ENCODE measurements around the gene MAP7D1. TPM values are rescaled to one million over a fixed set of nuclear protein-coding genes. Genes with fewer than 3 reads are reported as not detected.

The MAP7D1 gene
- total and polyA plus RNA-seq, 2 of the 13 experiments (the other 11 are each of a cell fraction or from before 2014, with no cell fraction given), result 5.6 to 7.2 TPM

- TF ChIP-seq, protein P1, sequence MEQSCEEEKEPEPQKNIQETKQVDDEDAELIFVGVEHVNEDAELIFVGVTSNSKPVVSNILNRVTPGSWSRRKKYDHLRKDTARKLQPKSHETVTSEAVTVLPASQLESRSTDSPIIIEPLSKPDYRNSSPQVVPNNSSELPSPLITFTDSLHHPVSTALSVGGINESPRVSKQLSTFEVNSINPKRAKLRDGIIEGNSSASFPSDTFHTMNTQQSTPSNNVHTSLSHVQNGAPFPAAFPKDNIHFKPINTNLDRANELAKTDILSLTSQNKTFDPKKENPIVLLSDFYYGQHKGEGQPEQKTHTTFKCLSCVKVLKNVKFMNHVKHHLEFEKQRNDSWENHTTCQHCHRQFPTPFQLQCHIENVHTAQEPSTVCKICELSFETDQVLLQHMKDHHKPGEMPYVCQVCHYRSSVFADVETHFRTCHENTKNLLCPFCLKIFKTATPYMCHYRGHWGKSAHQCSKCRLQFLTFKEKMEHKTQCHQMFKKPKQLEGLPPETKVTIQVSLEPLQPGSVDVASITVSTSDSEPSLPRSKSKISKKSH (CRISPR knock-in tag; IDR thresholded peaks at IDR 0.05; ENCODE audit: borderline replicate concordance), result peak; percentile 89
- TF ChIP-seq ZNF17 (CRISPR knock-in tag; IDR thresholded peaks at IDR 0.05) (no peak), ZHX1 (CRISPR knock-in tag; IDR thresholded peaks at IDR 0.05; ENCODE audit: low read depth) (peak; percentile 33; the same call in 1 of the 2 replicates), ZNF746 (CRISPR knock-in tag; IDR thresholded peaks at IDR 0.05) (no peak), ZNF292 (CRISPR knock-in tag; IDR thresholded peaks at IDR 0.05; ENCODE audit: borderline replicate concordance, low read depth) (no peak; the same call in none of the 2 replicates), POLR2AphosphoS5 (IDR thresholded peaks at IDR 0.05; ENCODE audit: low read depth, low read length) (peak; percentile 72), ZNF891 (CRISPR knock-in tag; IDR thresholded peaks at IDR 0.05) (peak; percentile 85), REL (CRISPR knock-in tag; conservative IDR thresholded peaks at IDR 0.05) (0 out of 2 replicates have a peak, but pooled peaks have one; percentile 9), BRF2 (CRISPR knock-in tag; IDR thresholded peaks at IDR 0.05) (no peak; the same call in 1 of the 2 replicates)
- TF ChIP-seq, protein P2, sequence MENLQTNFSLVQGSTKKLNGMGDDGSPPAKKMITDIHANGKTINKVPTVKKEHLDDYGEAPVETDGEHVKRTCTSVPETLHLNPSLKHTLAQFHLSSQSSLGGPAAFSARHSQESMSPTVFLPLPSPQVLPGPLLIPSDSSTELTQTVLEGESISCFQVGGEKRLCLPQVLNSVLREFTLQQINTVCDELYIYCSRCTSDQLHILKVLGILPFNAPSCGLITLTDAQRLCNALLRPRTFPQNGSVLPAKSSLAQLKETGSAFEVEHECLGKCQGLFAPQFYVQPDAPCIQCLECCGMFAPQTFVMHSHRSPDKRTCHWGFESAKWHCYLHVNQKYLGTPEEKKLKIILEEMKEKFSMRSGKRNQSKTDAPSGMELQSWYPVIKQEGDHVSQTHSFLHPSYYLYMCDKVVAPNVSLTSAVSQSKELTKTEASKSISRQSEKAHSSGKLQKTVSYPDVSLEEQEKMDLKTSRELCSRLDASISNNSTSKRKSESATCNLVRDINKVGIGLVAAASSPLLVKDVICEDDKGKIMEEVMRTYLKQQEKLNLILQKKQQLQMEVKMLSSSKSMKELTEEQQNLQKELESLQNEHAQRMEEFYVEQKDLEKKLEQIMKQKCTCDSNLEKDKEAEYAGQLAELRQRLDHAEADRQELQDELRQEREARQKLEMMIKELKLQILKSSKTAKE (CRISPR knock-in tag; IDR thresholded peaks at IDR 0.05; ENCODE audit: borderline replicate concordance), result no peak
- TF ChIP-seq, protein P3, sequence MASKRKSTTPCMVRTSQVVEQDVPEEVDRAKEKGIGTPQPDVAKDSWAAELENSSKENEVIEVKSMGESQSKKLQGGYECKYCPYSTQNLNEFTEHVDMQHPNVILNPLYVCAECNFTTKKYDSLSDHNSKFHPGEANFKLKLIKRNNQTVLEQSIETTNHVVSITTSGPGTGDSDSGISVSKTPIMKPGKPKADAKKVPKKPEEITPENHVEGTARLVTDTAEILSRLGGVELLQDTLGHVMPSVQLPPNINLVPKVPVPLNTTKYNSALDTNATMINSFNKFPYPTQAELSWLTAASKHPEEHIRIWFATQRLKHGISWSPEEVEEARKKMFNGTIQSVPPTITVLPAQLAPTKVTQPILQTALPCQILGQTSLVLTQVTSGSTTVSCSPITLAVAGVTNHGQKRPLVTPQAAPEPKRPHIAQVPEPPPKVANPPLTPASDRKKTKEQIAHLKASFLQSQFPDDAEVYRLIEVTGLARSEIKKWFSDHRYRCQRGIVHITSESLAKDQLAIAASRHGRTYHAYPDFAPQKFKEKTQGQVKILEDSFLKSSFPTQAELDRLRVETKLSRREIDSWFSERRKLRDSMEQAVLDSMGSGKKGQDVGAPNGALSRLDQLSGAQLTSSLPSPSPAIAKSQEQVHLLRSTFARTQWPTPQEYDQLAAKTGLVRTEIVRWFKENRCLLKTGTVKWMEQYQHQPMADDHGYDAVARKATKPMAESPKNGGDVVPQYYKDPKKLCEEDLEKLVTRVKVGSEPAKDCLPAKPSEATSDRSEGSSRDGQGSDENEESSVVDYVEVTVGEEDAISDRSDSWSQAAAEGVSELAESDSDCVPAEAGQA (IDR thresholded peaks at IDR 0.05; ENCODE audit: low read depth), result peak; percentile 24; the same call in 1 of the 2 replicates
- TF ChIP-seq, protein P3 (CRISPR knock-in tag; IDR thresholded peaks at IDR 0.05; ENCODE audit: borderline replicate concordance), result no peak
These were observed 6.6 kb upstream of the MAP7D1 start, which contains the start of gene TRAPPC3 (continued) for GRCh38 chr1:36149237-36149972.
